Right renal pelvis (tissue), 4 donors: ENCODE data around the gene TSPAN5. TPM values are rescaled to one million over a fixed set of nuclear protein-coding genes. Genes with fewer than 3 reads are reported as not detected.
"Not testable (repeated sequence)": the region's sequence is repeated elsewhere in the genome, so short reads cannot be mapped to it uniquely, and the experiment has no call there.

Experiments used
- DNase-seq, 4 donors: peaks; one replicate each; pipeline ENCODE4 v3.0.0-alpha.2; 2013; ENCODE audit warnings: low read depth in 4 of 4, low spot score in 3 of 4, missing footprints in 1 of 4
- polyA plus RNA-seq, 4 donors: library from polyadenylated mRNA; unstranded; fragments of 120-200 nt; gene quantifications; one replicate each; pipeline ENCODE4 v1.2.1, GENCODE V29; 2013; ENCODE audit not compliant: insufficient read length in 4 of 4

TSPAN5 gene
- polyA plus RNA-seq, 4 donors = 26.1 to 31.4 (median 29.2) TPM

- no peak for DNase-seq
Observed at GRCh38 chr4:98508248-98508647, 150.2 kb downstream of the TSPAN5 start.

- DNase-seq = no peak
Observed at GRCh38 chr4:98507299-98507698, 151.1 kb downstream of the TSPAN5 start.

- no peak for DNase-seq
Observed at GRCh38 chr4:98506462-98507132, 151.8 kb downstream of the TSPAN5 start.

DNA sequence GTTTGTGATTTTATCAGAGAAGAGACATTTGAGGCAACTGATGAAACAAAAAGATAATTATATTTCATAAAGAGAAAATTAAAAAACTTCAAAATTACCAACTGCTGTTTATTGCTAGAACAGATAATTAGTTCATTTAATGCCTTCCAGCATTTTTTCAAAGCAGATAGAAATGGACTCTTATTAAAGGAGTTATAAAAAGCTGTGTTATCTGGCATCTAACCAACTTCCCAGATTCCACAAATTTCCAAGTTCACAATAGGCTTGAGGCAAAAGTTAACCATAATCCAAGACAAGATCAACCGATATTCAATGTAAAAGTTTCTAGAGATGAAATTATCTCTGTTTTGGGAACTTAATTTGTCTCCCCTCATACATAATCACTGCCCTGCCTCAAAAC, 152.4 kb downstream of the TSPAN5 start:
- no peak for DNase-seq

DNA sequence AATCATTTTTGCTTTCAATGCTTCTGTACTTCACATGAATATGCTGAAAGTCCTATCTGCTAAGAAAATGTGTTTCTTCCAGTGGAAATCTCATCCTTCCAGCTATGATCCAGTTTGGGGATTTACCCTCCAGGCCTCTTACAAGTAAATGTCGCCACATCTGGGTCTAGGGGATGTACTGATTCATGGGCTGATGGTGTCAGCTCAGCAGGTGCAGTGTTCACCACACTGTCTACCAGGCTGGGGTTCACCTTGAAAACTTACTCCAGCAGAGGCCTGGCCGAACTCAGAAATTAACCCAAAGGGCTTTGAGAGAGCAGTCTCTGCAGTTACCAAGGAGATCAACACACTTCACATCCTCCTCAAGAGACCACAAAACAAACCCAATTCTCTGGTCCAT, 154.3 kb downstream of the TSPAN5 start:
- DNase-seq = no peak

- DNase-seq = no peak
Observed at GRCh38 chr4:98503676-98504075, 154.7 kb downstream of the TSPAN5 start.

DNA sequence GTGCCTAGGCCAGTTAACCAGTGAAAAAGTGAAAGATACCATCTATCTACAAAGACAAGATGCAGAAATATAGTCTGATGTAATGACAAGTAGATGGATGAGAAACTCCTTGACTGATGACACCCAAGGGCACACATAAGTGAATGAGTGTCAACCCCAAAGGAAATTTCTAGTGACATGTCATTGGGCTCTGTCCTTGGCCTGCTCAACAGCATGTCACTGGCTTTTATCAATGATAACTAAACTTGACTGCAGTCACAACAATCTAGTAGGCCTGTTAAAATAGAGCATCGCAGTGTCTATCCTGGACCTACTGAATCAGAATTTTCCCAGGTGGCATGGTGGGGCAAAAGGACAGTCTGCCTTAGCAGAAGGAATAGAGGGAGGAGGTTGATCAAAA, 155.8 kb downstream of the TSPAN5 start:
- DNase-seq = no peak

GRCh38 chr4:98502031-98502430, 156.4 kb downstream of the TSPAN5 start:
- DNase-seq = no peak

GRCh38 chr4:98501383-98501782, 157.0 kb downstream of the TSPAN5 start:
- DNase-seq = no peak

GRCh38 chr4:98498774-98499173, 159.6 kb downstream of the TSPAN5 start:
- no peak for DNase-seq

DNA sequence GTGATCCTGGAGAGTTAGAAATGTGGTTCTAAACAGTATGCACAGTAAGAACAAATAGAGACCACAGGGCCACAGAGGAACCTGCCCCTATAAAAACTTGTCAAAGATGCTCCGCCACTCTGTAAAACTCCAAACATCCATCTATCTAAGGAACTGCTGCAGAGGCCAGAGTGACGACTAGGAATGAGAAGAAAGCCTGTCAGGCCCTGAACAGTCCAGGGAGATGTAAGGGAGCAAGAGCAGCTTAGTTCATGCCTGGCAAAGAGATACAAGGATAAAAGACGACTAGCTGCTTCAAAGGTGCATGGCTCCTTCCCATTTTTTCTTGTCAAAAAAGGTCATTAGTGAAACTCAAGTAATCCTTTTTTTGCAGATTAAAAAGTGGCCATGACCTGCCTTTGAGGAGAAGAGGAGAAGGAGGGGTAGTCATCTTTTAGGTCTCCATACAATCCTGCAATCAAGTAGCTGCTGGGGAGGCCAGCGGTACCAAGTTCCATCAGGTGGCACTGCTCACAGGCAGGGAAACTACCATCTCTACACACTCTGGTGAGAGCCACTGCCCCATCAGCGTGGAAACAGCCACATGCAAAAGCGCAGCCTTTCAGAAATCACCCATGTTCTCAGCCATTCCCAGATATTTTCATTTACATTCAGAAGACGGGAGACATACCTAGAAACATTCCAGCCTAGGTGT, 162.1 kb downstream of the TSPAN5 start:
- no peak for DNase-seq

DNA sequence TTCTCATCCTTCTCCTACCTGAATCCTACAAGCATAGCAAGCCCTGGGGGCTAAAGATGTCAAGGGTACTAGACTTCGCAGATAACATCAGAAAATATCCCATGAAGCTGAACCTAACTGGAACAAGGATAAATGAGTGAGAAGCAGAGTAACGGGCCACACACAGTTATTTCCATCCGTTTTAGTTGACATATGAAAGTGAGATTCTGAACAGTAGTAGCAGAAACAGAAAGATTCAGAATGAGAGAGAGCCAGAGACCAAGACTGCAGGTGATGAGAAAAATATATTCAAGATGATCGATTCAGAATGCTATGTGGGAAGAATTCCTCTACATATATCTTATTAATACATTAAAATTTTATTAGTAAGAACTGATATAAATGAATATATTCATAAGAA, 165.1 kb downstream of the TSPAN5 start:
- no peak for DNase-seq

GRCh38 chr4:98491899-98492559, 166.4 kb downstream of the TSPAN5 start:
- DNase-seq = no peak

GRCh38 chr4:98490251-98490650, 168.2 kb downstream of the TSPAN5 start:
- no peak for DNase-seq

DNA sequence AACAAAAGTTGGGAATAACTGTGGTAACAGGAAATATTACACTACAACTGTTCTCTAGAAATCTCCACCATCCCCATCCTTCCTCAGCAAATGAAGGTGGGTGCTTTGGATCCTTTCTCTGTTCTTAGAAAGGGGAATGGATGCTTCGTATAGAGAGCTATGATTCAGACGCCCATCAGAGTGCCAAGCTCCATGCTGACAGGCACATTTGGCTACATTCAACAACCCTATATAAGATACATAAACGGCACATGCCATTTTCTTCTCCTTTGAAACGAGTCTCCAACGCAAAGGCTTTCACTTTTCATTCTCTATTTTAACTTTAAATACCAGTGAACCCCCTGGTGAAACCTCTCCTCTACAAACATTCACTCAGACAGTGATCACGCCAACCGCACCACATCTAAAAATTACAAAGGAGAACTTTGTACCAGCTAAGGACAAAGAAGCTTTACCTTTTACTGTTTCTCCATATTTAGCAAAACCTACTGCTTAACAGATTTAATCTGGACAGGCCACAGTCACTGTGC, 172.5 kb downstream of the TSPAN5 start:
- DNase-seq = no peak

DNA sequence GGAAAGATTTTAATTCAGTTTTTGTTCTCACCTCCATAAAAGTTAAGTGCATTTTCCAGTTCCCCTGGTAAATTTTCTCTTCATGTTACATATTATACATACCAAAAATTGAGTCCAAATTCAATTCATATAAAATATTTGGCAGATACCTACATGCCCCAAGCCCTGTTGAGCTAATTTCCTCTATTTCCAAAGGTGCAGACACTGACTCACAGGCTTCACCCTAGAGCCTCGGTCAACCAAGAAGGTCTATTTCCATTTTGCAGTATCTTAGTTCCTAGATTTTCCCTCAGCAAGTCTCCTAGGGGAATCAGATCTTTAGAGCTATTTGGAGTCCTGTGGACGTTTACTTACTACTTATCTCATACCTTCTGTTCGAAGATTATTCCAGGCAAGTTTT, 174.4 kb downstream of the TSPAN5 start:
- DNase-seq = no peak

DNA sequence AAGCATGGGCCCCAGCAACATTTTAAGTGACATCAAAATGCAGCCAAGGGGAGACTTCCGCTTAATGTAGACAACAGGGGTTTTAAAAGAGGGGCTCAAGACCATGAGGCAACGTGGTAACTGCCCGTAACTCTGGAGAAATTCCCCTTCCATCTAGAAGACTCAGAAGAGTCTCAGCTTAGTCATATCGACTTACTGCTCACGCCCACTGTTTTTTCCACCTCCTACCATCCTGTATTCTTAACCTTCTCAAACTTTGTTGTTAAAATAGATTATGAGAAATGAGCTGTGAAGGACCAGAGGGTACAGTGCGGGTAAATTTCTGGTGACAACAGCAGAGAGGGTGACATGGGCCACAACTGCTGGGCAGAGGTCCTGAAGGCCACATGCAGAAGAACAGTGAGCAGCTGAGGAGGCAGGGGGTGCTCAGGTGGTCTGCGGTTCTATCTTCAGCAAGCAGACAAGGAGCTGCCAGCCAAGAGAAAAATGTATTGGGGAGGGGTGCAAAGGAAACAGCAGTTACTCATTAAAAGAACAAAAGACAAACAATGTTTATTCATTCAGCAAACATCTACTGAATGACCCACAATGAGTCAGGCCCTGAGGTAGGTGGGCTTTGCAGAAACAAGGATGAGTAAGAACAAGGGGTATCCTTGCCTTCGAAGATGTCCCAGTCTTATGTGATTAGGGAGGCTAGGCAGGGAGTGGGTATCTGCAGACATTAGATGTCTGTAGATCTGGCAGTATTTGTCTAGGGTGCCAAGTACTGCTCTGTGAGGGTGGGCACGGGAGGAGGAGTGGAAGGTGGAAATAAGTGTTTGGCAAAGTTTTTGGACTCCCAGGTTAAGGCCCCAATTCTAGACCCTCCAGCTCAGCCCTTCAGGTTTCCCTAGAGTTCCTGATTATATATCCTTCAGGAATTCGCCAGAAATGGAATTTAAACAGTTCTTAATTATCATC, 175.3 kb downstream of the TSPAN5 start:
- DNase-seq = no peak

- no peak for DNase-seq
Observed at GRCh38 chr4:98482503-98482846, 175.9 kb downstream of the TSPAN5 start.

DNA sequence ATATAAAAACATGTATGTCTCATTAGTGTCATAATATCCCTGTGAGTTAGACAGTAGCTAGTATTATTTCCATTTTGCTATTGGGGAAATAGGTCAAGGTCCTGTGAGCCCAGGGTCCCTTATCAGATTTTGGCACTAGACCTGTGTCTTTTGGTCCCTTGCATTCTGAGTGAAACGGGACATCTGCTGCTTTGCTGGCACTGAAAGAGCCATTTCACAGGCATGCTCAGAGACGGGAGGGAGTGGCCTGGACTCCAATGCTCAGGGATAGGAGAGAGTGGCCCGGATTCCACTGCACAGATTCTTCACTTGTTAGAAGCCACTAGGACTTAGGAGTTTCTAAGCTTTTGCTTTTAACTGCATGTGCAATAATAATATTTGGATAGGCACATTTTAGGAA, 177.2 kb downstream of the TSPAN5 start:
- no peak for DNase-seq

DNA sequence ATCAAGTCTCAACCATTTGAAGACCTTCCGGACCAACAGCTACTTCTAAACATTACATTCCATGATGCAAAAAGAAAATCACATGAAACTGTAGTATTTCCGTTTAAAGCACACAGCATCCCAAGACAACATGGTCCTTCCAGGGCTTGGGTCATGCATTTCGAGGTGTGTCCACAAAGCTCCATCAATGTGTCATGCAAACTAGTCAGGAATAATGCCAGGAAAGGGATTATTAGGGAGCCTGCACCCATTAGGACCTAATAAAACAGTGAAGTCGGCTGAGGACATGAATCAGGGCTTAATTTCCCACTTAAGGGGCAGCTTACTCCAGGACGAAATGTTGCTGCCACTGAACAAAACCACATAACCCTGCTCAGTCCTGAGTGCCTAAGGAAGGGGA, 177.9 kb downstream of the TSPAN5 start:
- no peak for DNase-seq

DNA sequence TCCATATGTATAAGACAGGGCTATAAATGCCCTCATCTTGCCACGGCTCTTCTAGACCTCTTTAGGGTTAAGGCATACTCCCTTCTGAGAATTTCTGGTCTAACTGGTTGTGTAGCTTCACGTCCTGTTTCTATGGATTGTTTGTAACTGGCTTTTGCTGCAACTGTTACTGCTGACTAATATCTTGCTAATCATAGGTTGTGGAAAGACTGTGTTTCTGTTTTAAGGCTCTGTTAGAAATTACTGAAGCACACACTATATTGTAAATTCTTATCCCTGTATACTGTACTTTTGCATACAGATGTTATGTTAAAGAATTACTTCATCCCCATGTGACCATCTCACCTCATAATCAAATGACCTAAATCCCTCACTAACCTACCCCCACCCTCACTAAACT, 178.8 kb downstream of the TSPAN5 start:
- not testable (repeated sequence) for DNase-seq
